Measurements from ENCODE around the gene GNAS.

DNA sequence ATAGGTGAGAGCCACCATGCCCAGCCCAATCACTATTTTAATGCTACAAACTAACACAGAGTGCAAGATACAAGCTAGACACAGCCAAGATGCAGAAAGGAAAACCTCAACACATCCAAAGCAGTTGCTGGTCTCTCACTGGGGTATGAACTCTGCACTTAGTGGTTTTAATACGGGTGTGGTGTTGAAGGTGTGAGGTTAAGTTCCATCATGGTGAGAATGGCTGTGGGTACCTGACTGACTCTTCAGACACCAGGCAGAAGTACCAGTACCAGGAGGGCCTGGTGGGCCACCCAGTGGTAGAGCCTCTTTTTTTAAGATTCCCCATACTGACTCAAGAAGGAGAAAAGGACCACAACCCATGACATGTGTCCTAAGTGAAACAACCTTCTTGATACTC, 14.8 kb upstream of the GNAS start:
- no peak for TF ChIP-seq POLR2A (IDR thresholded peaks at IDR 0.05; ENCODE audit: low read length)
- TF ChIP-seq GATA1 (IDR thresholded peaks at IDR 0.05; ENCODE audit: low read depth, low read length), result no peak
